ENCODE measurements around the gene CCDC134. TPM values are rescaled to one million over a fixed set of nuclear protein-coding genes. Genes with fewer than 3 reads are reported as not detected.

Gene CCDC134
- total RNA-seq, 6 experiments from 2014 or later: 2.6 to 5.2 (median 3.4) TPM

- ATAC-seq (no peak), DNase-seq (no peak)
- no peaks in the 10 kb centered on the region for H3K27me3 ChIP-seq
- no peak overlapping the region for H3K27ac ChIP-seq
- H3K9me3 ChIP-seq: no peaks in the 10 kb centered on the region
- H3K4me3 ChIP-seq: no peak overlapping the region
- peaks cover 0 to 61% (median 25%) of the 10 kb centered on the region in 4 donors for H3K4me1 ChIP-seq
- intact Hi-C loops (cut with DNase I): no loop called here
- no peaks in the 10 kb centered on the region for H3K36me3 ChIP-seq
- WGBS (ENCODE audit: insufficient coverage, low coverage, low lambda C conversion rate, missing lambda C conversion rate): 90% methylated on average over 1 of the region's 1 CpG
- TF ChIP-seq POLR2A (IDR thresholded peaks at IDR 0.05) (no peak), CTCF (IDR thresholded peaks at IDR 0.05) (no peak)
Measured at GRCh38 chr22:41844036-41844435, 43.6 kb downstream of the CCDC134 start.

GRCh38 chr22:41844513-41844912 lies 44.0 kb downstream of the CCDC134 start:
- H3K36me3 ChIP-seq: no peaks in the 10 kb centered on the region
- TF ChIP-seq POLR2A (IDR thresholded peaks at IDR 0.05) (no peak), CTCF (IDR thresholded peaks at IDR 0.05) (no peak)
- H3K27me3 ChIP-seq: no peaks in the 10 kb centered on the region
- H3K4me3 ChIP-seq: no peak overlapping the region
- intact Hi-C loops (cut with DNase I): no loop called here
- no peaks in the 10 kb centered on the region for H3K9me3 ChIP-seq
- DNase-seq: no peak
- WGBS (ENCODE audit: insufficient coverage, low coverage, low lambda C conversion rate, missing lambda C conversion rate): 36% methylated on average over 3 of the region's 3 CpGs
- peak in 3 of 4 donors; percentile 26 to 60 (median 27) for ATAC-seq
- H3K4me1 ChIP-seq: peaks cover 0 to 61% (median 25%) of the 10 kb centered on the region in 4 donors
- no peak overlapping the region for H3K27ac ChIP-seq

GRCh38 chr22:41845380-41846267 lies 45.1 kb downstream of the CCDC134 start:
- no peaks in the 10 kb centered on the region for H3K9me3 ChIP-seq
- peaks cover 0 to 61% (median 24%) of the 10 kb centered on the region in 4 donors for H3K4me1 ChIP-seq
- intact Hi-C loops (cut with DNase I): no loop called here
- H3K27me3 ChIP-seq: no peaks in the 10 kb centered on the region
- DNase-seq (no peak), ATAC-seq (no peak)
- H3K27ac ChIP-seq: no peak overlapping the region
- 47% methylated on average over 3 of the region's 4 CpGs for WGBS (ENCODE audit: insufficient coverage, low coverage, low lambda C conversion rate, missing lambda C conversion rate)
- no peak for TF ChIP-seq CTCF (IDR thresholded peaks at IDR 0.05)
- no peak for TF ChIP-seq POLR2A (IDR thresholded peaks at IDR 0.05)
- no peaks in the 10 kb centered on the region for H3K36me3 ChIP-seq
- no peak overlapping the region for H3K4me3 ChIP-seq

- Histone ChIP-seq H3K36me3 (no peaks in the 10 kb centered on the region), H3K27me3 (no peaks in the 10 kb centered on the region), H3K4me3 (no peak overlapping the region), H3K4me1 (peaks cover 0 to 53% (median 21%) of the 10 kb centered on the region in 4 donors), H3K27ac (no peak overlapping the region), H3K9me3 (no peaks in the 10 kb centered on the region)
- ATAC-seq (no peak), DNase-seq (no peak)
- intact Hi-C loops (cut with DNase I): no loop called here
- TF ChIP-seq CTCF (IDR thresholded peaks at IDR 0.05): no peak
- TF ChIP-seq POLR2A (IDR thresholded peaks at IDR 0.05): no peak
- 56% methylated on average over 8 of the region's 10 CpGs for WGBS (ENCODE audit: insufficient coverage, low coverage, low lambda C conversion rate, missing lambda C conversion rate)
Measured at GRCh38 chr22:41846268-41846987, 45.9 kb downstream of the CCDC134 start.
